GM15510 (cell line): Measurements from ENCODE around the gene CCDC30.
A peak's percentile ranks its signal among the peaks of the same experiment; 100 is the strongest.

ENCODE experiments used
- POLR2A ChIP-seq: IDR thresholded peaks from 3 replicates; pipeline ENCODE4 v1.6.1; 2011; ENCODE audit warnings: borderline replicate concordance; ENCODE audit not compliant: insufficient read length; ENCODE audit errors: extremely low read depth

The CCDC30 gene

DNA sequence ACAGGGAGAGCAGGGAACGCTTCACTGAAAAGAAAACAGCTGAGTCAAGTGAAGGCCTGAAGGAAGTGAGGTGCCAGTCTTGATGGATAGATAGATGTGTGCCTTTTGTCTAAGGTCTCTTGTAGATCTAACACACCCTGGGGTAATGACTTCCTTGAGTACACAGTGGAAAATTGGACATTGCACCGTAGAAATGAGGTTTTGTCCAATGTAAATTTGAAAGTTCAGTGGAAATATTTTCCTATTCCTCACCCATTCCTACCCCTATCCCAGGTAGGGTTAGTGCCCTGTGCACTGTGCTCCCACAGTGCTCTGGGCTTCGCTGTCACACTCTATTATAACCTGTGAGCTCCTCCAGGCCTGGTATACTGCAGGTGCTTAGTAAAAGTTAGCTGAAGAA is 31.6 kb upstream of the CCDC30 start:
- TF ChIP-seq POLR2A: no peak

DNA sequence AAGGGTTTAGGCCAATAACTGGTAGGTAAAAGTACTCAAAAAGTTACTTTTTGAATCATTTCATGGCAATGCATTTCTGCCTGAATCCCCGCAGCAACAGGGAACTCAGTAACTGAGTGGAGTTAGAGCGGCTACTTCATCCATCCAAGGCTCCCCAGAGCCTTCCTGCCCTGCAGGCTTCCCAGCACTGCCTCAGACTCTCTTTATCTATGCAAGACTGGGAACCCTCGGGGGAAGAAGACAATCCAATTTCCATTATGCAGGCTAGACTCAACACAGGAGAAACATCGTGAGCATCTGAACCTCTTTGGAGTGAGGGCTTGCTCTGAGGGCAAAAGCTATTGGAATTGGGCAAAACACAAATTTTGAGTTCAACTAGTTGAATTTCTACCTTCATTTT is 30.4 kb upstream of the CCDC30 start:
- no peak for TF ChIP-seq POLR2A

- no peak for TF ChIP-seq POLR2A
Measured at GRCh38 chr1:42433369-42433768, 29.7 kb upstream of the CCDC30 start.

DNA sequence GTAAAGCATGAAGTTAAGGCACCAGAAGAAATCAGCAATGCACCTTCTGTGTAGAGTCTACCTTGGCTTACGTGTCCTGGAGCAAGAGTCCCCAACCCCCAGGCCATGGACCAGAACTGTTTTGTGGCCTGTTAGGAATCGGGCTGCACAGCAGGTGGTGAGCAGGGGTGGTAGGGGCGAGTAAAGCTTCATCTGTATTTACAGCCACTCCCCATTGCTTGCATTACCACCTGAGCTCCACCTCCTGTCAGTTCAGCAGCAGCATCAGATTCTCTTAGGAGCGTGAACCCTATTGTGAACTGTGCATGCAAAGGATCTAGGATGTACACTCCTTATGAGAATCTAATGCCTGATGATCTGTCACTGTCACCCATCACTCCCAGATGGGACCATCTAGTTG is 28.7 kb upstream of the CCDC30 start:
- TF ChIP-seq POLR2A: no peak

DNA sequence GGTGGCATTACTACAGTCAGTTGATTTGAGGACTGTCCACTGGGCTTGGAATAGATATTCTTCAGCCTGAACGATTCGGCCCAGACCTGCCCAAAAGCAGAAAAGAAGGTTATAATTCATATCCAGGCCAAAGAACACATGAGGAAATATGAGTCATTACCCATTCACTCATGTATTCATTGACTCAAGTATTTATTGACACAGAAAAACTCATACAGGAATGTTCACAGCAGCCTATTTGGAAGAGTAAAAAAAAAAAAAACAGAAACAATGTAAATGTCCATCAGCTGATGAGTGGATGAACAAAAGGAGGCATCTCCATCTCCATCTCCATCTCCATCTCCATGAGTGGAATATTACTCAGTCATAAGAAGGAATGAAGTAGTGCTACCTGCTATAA is 23.1 kb upstream of the CCDC30 start:
- TF ChIP-seq POLR2A: no peak

GRCh38 chr1:42442662-42443061 is 20.4 kb upstream of the CCDC30 start:
- no peak for TF ChIP-seq POLR2A

- no peak for TF ChIP-seq POLR2A
Measured at GRCh38 chr1:42449256-42449655, 13.8 kb upstream of the CCDC30 start.

DNA sequence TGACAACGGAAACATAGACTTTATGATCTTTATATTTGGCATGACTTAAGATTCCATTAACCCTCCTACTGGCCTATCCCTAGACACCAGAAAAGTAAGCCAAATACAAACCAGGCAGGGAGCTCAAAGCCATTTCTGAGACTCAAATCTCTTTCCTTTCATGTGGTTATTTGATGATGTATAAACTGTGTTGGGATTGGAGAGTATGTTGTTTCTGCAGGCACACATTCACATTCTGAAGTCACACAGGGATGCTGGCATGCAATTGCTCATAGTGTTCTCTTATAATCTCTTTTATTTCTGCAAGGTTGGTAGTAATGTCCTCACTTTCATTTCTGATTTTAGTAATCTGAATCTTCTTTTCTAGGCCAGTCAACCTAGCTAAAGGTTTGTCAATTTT is 13.0 kb upstream of the CCDC30 start:
- TF ChIP-seq POLR2A: no peak

DNA sequence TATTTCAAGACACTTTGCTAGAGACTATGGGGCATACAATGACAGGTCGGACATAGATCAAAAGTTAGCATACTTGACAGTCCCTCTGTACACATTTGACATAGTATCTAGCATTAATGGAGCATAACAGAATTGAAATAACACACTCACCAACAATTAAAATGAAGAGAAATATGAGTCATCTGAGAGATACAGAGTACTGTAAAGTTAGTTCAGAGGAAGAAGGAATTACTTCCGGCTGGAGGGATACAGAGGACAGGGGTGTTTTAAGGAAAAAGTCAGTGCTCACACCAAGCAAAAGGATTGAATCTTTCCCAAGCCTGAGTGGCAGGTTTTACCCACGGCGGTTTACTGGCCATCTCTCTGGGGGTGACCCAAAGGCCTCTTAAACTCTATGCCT is 9.7 kb upstream of the CCDC30 start:
- TF ChIP-seq POLR2A: no peak

- TF ChIP-seq POLR2A: no peak
Measured at GRCh38 chr1:42454403-42454802, 8.7 kb upstream of the CCDC30 start.

DNA sequence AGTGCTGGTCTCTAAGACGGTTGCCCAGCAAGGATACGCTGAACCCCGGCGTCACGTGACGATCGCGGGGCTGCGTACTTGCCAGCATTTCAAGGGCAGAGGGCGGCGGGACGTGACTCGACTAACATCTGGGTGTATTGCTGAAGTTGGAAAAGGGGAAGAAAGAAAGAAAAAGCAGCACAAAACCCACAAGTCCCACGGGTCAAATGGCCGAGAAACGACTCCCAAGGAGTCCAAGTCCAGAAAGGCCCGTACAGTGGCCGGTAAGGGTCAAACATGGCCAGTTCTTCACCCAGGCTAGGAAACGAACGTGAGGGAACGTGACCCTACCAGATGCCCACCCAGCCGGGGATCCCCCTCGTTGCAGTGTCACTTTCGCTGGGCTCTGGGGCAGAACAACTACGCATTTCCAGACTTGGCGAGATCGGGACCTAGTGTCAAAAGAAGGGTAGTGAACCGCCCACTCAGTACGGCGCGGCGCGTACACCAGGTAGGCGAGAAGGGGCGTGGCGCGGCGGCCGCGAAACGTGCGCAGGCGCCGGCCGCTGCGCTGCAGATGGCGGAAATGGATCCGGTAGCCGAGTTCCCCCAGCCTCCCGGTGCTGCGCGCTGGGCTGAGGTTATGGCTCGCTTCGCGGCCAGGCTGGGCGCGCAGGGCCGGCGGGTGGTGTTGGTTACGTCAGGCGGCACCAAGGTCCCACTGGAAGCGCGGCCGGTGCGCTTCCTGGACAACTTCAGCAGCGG is 6.9 kb upstream of the CCDC30 start, which contains the start of the genes PPCS and ZMYND12:
TSS of gene PPCS (plus strand) at position 534 of the 744 bp plus-strand sequence. CDS start at position 557, 23 bp downstream.
TSS of gene ZMYND12 (minus strand) at position 13 of the 744 bp plus-strand sequence. CDS start 25 bp downstream, outside the sequence.
- peak; percentile 97 for TF ChIP-seq POLR2A

DNA sequence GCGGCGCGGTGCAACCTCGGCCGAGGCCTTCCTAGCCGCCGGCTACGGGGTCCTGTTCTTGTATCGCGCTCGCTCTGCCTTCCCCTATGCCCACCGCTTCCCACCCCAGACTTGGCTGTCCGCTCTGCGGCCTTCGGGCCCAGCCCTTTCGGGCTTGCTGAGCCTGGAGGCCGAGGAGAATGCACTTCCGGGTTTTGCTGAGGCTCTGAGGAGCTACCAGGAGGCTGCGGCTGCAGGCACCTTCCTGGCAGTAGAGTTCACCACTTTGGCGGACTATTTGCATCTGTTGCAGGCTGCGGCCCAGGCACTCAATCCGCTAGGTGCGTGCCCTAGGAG is 6.4 kb upstream of the CCDC30 start:
- no peak for TF ChIP-seq POLR2A

DNA sequence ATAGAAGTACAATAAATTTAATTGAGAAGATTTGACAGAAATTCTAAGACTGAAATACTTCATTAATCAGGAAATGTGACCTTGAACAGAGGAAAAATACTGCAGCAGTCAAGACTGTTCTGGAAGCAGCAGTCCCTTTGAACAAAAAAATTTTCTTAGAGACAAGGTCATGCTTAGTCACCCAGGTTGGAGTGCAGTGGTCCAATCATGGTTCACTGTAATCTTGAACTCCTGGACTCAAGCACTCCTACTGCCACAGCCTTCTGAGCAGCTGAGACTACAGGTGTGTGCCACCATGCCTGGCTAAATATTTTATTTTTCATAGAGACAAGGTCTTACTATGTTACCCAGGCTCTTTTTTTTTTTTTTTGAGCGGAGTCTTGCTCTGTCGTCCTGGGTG is 1.9 kb upstream of the CCDC30 start:
- no peak for TF ChIP-seq POLR2A

- no peak for TF ChIP-seq POLR2A
Measured at GRCh38 chr1:42463921-42464320, 835 bp downstream of the CCDC30 start.

GRCh38 chr1:42466030-42466429 is 2.9 kb downstream of the CCDC30 start:
- TF ChIP-seq POLR2A: no peak

GRCh38 chr1:42469727-42470126 is 6.6 kb downstream of the CCDC30 start:
- TF ChIP-seq POLR2A: no peak
